Stimulated activated CD8-positive, alpha-beta memory T cell treated with anti-CD3 and anti-CD28 coated beads, Interleukin-12 subunit alpha, Interleukin-12 subunit beta, amount 100 ng/mL, for 1 hour (primary cell): ENCODE measurements around the gene MYO7A.

Source experiments
- DNase-seq: peaks from one replicate; pipeline ENCODE4 v3.0.0-alpha.2; 2020; ENCODE audit warnings: low read depth

Gene MYO7A

GRCh38 chr11:77147036-77147315, 18.9 kb downstream of the MYO7A start:
- DNase-seq: no peak

GRCh38 chr11:77147668-77148321, 19.7 kb downstream of the MYO7A start:
- no peak for DNase-seq

GRCh38 chr11:77148963-77149715, 21.1 kb downstream of the MYO7A start:
- DNase-seq: no peak

GRCh38 chr11:77149716-77150392, 21.8 kb downstream of the MYO7A start:
- DNase-seq: no peak

GRCh38 chr11:77150836-77151235, 22.8 kb downstream of the MYO7A start:
- DNase-seq: no peak

- no peak for DNase-seq
Observed at GRCh38 chr11:77151804-77152509, 23.9 kb downstream of the MYO7A start.

- DNase-seq: no peak
Observed at GRCh38 chr11:77152846-77153245, 24.8 kb downstream of the MYO7A start.

- DNase-seq: no peak
Observed at GRCh38 chr11:77153276-77154185, 25.5 kb downstream of the MYO7A start.

GRCh38 chr11:77154381-77155081, 26.5 kb downstream of the MYO7A start:
- no peak for DNase-seq

- no peak for DNase-seq
Observed at GRCh38 chr11:77155082-77155475, 27.0 kb downstream of the MYO7A start.

- DNase-seq: no peak
Observed at GRCh38 chr11:77155556-77156130, 27.6 kb downstream of the MYO7A start.

- no peak for DNase-seq
Observed at GRCh38 chr11:77156396-77157195, 28.6 kb downstream of the MYO7A start.

GRCh38 chr11:77158041-77158695, 30.1 kb downstream of the MYO7A start:
- DNase-seq: no peak

GRCh38 chr11:77159219-77159936, 31.3 kb downstream of the MYO7A start:
- DNase-seq: no peak

- DNase-seq: no peak
Observed at GRCh38 chr11:77159937-77160495, 32.0 kb downstream of the MYO7A start.

- DNase-seq: no peak
Observed at GRCh38 chr11:77163271-77163670, 35.2 kb downstream of the MYO7A start.

- DNase-seq: no peak
Observed at GRCh38 chr11:77165066-77165465, 37.0 kb downstream of the MYO7A start.

- no peak for DNase-seq
Observed at GRCh38 chr11:77166021-77166420, 38.0 kb downstream of the MYO7A start.
